Measurements from ENCODE around the gene PDE4D.

Gene PDE4D

GRCh38 chr5:59741599-59741998, 151.9 kb downstream of the PDE4D start:
- DNase-seq (ENCODE audit: low spot score), result no peak

- no peak for DNase-seq (ENCODE audit: low spot score)
Measured at GRCh38 chr5:59738024-59738423, 155.5 kb downstream of the PDE4D start.

GRCh38 chr5:59732806-59733205, 160.7 kb downstream of the PDE4D start:
- no peak for DNase-seq (ENCODE audit: low spot score)

- no peak for DNase-seq (ENCODE audit: low spot score)
Measured at GRCh38 chr5:59732301-59732700, 161.2 kb downstream of the PDE4D start.

GRCh38 chr5:59731809-59732208, 161.7 kb downstream of the PDE4D start:
- no peak for DNase-seq (ENCODE audit: low spot score)

- DNase-seq (ENCODE audit: low spot score), result no peak
Measured at GRCh38 chr5:59729820-59730219, 163.7 kb downstream of the PDE4D start.

GRCh38 chr5:59729357-59729756, 164.2 kb downstream of the PDE4D start:
- DNase-seq (ENCODE audit: low spot score), result no peak

GRCh38 chr5:59728356-59728755, 165.2 kb downstream of the PDE4D start:
- no peak for DNase-seq (ENCODE audit: low spot score)

GRCh38 chr5:59727186-59727585, 166.3 kb downstream of the PDE4D start:
- DNase-seq (ENCODE audit: low spot score), result no peak

GRCh38 chr5:59725392-59725767, 168.1 kb downstream of the PDE4D start:
- no peak for DNase-seq (ENCODE audit: low spot score)

- DNase-seq (ENCODE audit: low spot score), result peak; percentile 7
Measured at GRCh38 chr5:59724482-59725391, 168.8 kb downstream of the PDE4D start.

- no peak for DNase-seq (ENCODE audit: low spot score)
Measured at GRCh38 chr5:59722874-59723273, 170.7 kb downstream of the PDE4D start.

GRCh38 chr5:59721741-59722140, 171.8 kb downstream of the PDE4D start:
- no peak for DNase-seq (ENCODE audit: low spot score)

GRCh38 chr5:59720063-59720462, 173.5 kb downstream of the PDE4D start:
- no peak for DNase-seq (ENCODE audit: low spot score)

GRCh38 chr5:59716966-59717500, 176.5 kb downstream of the PDE4D start:
- DNase-seq (ENCODE audit: low spot score), result no peak

- no peak for DNase-seq (ENCODE audit: low spot score)
Measured at GRCh38 chr5:59716029-59716428, 177.5 kb downstream of the PDE4D start.

- no peak for DNase-seq (ENCODE audit: low spot score)
Measured at GRCh38 chr5:59715228-59715627, 178.3 kb downstream of the PDE4D start.

- no peak for DNase-seq (ENCODE audit: low spot score)
Measured at GRCh38 chr5:59713498-59713844, 180.1 kb downstream of the PDE4D start.

GRCh38 chr5:59712836-59713497, 180.6 kb downstream of the PDE4D start:
- no peak for DNase-seq (ENCODE audit: low spot score)

- no peak for DNase-seq (ENCODE audit: low spot score)
Measured at GRCh38 chr5:59711310-59711709, 182.2 kb downstream of the PDE4D start.

GRCh38 chr5:59709846-59710245, 183.7 kb downstream of the PDE4D start:
- no peak for DNase-seq (ENCODE audit: low spot score)

GRCh38 chr5:59709346-59709821, 184.1 kb downstream of the PDE4D start:
- no peak for DNase-seq (ENCODE audit: low spot score)

- DNase-seq (ENCODE audit: low spot score), result no peak
Measured at GRCh38 chr5:59704936-59705335, 188.6 kb downstream of the PDE4D start.

Measured in hematopoietic multipotent progenitor cell treated with erythropoietin and hydrocortisone succinate and interleukin-3 and kit ligand, for 15 days (in vitro differentiated cells).